ENCODE data around the gene NKAIN2.

NKAIN2 gene

GRCh38 chr6:124870611-124871459 is 1067.2 kb downstream of the NKAIN2 start:
- Histone ChIP-seq H3K9ac (ENCODE audit: low read length) (no peak overlapping the region), H3K27me3 (ENCODE audit: control insufficient read depth, insufficient read depth, low read length) (no peaks in the 10 kb centered on the region), H3K4me1 (ENCODE audit: control insufficient read depth, insufficient read depth, low read length) (peaks cover 4% of the 10 kb centered on the region), H3K27ac (ENCODE audit: low read depth, low read length) (no peak overlapping the region), H3K4me3 (ENCODE audit: low read length) (no peak overlapping the region), H3K36me3 (ENCODE audit: control insufficient read depth, insufficient read depth, low read length) (no peaks in the 10 kb centered on the region)

GRCh38 chr6:124872361-124873065 is 1068.8 kb downstream of the NKAIN2 start:
- Histone ChIP-seq H3K36me3 (ENCODE audit: control insufficient read depth, insufficient read depth, low read length) (no peaks in the 10 kb centered on the region), H3K27me3 (ENCODE audit: control insufficient read depth, insufficient read depth, low read length) (no peaks in the 10 kb centered on the region), H3K4me3 (ENCODE audit: low read length) (no peak overlapping the region), H3K27ac (ENCODE audit: low read depth, low read length) (no peak overlapping the region), H3K9ac (ENCODE audit: low read length) (no peak overlapping the region), H3K4me1 (ENCODE audit: control insufficient read depth, insufficient read depth, low read length) (peaks cover 4% of the 10 kb centered on the region)

- Histone ChIP-seq H3K27me3 (ENCODE audit: control insufficient read depth, insufficient read depth, low read length) (no peaks in the 10 kb centered on the region), H3K4me1 (ENCODE audit: control insufficient read depth, insufficient read depth, low read length) (peaks cover 4% of the 10 kb centered on the region), H3K9ac (ENCODE audit: low read length) (no peak overlapping the region), H3K36me3 (ENCODE audit: control insufficient read depth, insufficient read depth, low read length) (no peaks in the 10 kb centered on the region), H3K4me3 (ENCODE audit: low read length) (no peak overlapping the region), H3K27ac (ENCODE audit: low read depth, low read length) (no peak overlapping the region)
Measured at GRCh38 chr6:124873066-124873410, 1069.4 kb downstream of the NKAIN2 start.
